ENCODE results near the gene SLC22A23.
A peak's percentile ranks its signal among the peaks of the same experiment; 100 is the strongest.

SLC22A23 gene

GRCh38 chr6:3329393-3330051 lies 127.3 kb downstream of the SLC22A23 start:
- DNase-seq: no peak

DNA sequence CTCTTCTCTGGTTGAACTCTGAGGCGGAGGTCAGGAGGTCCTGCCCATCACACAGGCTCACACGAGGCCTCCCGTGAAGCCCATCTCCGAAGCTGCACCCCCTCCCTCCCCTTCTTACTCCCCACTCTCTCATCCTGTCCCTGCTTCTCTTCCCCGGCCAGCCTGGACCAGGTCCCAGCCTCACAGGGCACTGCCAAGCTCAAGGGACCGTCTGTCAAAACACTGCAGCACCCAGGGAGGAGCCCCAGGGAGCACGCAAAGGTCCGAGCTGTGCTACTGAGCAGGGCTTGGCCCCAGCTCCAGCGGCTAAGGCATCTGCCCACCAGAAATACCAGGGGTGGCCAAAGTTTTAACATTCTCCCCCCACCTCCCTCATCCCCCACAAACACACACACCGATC lies 128.1 kb downstream of the SLC22A23 start:
- no peak for DNase-seq

DNA sequence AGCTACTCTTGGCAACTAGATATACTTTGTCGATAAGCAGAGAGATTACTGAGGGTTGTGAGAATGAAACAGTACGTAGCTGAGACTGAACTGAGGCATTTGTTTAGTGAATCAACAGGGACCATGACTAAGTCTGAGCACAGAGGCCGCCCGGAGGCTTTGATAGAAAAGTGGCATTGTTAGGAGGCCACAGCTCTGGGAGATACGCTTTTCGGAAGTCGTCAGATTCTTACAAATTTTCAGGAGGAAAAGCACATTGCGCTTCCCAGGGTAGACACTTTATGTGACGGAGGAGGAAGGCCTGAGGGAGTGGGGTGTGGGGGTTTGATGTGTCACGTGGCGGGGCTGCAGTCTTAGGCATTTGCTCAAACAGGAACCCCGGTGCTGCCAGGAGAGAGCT lies 128.7 kb downstream of the SLC22A23 start:
- DNase-seq: no peak

- no peak for DNase-seq
These were observed 129.4 kb downstream of the SLC22A23 start for GRCh38 chr6:3327403-3327802.

DNA sequence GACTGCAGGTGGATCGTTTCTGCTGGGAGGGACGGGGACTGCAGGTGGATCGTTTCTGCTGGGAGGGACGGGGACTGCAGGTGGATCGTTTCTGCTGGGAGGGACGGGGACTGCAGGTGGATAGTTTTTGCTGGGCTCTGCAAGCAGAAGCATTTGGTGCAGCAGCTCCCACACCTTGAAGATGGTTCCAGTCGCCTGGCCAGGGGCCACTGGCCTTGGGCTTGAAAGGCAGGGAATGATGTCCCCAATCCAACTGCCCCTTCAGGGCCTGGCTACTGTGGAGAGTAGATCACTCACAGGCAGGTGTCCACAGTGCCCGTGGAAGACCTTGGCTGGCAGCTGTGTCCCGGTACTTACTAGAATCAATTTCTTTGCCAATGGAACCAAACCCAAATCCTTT lies 129.9 kb downstream of the SLC22A23 start:
- no peak for DNase-seq

DNA sequence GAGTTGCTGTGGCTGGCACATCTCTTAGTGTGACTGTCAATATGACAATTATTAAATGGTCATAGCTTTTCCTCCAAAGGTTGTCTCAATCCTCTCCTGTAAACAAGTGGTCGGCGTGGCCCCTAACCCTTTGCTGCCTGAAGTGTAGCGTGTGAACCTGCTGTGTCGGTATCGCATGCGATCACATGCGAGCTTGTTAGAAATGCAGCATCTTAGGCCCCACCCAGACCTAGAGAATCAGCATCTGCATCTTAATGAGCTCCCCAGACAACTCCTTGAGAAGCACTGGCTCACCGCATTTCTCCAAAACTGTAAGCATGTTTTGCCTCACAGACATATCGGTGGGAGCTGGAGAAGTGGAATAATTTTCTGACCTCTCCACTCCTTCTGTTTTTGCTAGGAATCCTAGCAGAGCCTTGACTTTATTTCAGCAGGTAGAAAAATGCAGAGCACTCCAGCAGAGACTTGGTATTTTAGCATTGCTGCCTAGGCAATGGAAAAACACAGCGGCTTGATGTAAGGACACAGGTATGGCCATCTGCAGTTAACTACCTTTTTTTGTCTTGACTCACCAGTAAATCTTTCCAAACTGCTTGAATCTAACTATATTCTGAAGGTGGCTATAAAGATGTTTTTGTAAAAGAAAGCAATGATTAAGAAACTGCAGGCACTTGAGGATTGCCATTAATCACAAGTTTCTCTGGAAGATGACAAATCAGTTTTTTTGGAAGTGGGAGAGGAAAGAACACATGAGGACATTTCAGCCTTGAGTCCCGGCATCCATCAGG lies 130.5 kb downstream of the SLC22A23 start:
- DNase-seq: no peak

DNA sequence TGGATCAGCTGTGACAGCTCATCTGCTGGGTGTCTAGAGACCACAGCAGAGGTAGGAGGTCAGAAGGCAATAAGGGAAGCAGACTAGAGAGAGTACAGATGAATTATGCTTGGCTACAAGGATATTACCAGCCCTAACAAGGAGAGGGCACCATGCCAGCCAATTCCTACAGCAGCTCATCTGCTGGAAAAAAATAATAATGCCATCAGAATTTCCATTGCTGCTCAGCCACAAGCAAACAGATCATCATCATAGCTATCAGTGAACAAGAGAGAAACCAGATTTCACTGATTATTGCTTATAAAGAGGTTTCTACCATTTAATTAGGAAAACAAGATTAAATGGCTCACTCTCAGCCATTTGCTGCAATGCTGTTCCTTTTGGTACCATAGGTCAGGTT lies 131.6 kb downstream of the SLC22A23 start:
- DNase-seq: no peak

- no peak for DNase-seq
These were observed 132.4 kb downstream of the SLC22A23 start for GRCh38 chr6:3324262-3324942.

GRCh38 chr6:3323696-3324261 lies 133.1 kb downstream of the SLC22A23 start:
- DNase-seq: no peak

DNA sequence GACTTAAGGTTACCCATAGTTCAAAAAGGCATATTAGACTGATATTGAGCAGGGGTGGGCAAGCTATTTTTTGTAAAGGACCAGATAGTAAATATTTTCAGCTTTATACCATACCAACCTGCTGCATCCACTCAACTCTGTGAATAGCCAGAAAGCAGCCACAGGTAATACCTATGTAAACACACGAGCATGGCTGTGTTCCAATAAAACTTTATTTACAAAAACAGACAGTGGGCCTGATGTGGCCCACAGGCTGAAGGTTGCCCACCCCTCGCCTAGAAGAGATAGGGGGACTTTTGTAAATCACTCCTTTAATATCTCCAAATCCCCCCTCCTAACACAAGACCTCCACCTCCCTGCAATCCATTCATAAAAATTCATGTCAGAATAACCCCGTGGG lies 133.7 kb downstream of the SLC22A23 start:
- no peak for DNase-seq

DNA sequence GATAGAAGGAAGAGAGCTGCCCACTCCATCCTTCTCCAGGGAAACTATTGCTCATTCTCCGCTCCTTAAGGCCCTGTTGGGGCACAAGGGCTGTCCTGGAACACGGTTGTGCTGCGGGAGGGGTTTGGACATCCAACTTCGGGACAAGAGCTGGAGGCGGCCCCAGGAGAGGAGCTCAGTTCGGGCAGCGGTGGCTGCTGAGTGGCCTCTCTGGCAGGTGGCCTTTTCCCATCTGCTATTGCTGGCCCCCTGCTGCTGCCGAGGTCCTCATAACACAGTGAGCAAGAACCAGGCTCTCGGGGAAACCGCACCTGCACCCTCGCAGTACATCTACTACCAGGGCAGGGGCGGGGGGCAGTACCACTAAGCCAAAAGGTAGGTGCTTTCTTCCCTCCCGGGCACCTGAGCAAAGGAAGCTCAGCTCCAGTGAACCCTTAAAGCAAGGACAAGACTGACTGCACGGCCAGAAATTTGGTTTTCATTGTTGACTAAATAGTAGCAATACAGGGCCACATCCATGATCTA lies 134.4 kb downstream of the SLC22A23 start:
- no peak for DNase-seq

DNA sequence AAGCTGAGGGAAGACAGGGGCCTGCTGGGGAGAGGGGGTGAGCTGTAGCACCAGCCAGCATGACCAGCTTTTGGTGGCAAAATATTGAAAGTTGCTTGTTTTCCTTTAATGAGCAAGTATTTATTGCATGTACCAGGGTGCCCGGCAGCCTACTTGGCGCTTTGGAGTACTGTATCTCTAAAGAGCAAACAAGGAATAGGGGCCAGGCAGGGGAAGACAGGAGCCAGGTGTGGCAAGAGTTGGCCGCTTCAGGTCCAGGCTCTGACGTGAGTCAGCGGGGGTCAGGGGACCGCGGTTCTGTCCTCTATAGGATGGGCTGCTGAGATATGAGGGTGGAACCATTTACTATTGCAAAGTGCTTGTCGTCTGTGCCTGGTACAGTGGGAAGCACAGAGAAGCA lies 135.0 kb downstream of the SLC22A23 start:
- no peak for DNase-seq

DNA sequence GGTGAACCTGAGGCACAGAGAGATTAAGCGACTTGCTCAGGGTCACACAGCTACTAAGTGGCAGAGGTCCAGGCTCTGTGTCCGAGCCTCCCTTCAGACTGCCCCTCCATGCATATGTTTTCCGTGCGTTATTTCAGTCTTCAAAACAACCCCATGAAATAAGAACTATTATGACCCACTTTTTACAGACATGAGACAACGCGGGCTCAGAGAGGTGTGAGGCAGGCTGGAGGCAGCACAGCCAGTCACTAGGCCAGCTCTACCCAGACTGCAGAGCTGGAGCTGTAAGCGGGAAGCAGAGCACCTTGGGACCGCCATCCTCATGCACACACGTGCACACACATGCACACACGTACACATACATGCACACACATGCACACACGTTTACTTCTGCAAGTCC lies 135.8 kb downstream of the SLC22A23 start:
- DNase-seq: no peak

DNA sequence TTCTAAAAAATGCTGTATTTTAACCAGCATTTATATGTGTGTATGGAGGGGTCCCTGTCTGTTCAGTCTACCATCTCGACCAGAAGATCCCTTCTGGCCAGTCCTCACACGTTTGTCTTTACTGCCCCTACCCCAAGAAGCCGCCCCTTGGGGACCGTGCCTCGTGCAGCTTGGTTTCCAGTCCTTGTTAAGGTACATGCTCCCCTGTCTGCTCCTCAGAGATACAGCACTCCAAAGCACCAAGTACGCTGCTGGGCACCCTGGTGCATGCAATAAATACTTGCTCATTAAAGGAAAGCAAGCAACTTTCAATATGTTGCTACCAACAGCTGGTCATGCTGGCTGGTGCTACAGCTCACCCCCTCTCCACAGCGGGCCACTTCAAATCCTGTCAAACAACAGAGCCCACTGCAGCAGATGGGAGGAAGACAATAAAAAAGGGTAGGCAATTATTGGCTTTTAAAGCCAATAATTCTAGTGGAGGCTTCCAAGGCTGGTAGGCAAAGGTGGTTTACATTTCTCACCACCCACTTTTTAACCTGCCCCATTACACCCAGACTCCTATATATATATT lies 136.5 kb downstream of the SLC22A23 start:
- DNase-seq: no peak

DNA sequence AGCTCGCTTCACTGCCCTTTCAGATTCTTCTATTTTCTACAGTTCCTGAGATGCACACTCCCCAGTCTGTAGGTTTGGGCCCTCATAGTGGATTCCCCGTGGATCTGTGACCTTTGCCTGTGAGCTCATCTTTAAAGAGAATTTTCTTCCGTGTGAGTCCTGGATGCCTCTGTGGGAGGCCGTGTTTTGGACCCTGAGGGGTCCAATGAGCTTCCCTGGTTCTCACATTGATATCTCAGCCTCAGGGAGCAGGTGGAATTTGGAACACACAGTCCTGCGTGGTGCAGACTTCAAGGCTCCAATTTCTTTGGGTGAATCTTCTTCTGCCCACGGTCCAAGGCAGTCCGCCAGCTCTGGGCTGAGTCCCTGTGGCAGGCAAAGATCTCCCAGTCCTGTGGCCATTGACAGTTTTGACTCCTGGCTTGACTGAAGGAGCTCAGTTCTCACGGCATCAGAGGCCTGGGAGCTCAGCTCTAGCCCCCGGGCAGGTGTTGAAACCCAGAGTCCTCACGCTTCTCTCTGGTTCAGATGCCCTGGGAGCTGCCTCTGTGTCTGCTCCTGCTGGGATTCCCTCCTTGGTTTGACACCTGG lies 137.1 kb downstream of the SLC22A23 start:
- no peak for DNase-seq

DNA sequence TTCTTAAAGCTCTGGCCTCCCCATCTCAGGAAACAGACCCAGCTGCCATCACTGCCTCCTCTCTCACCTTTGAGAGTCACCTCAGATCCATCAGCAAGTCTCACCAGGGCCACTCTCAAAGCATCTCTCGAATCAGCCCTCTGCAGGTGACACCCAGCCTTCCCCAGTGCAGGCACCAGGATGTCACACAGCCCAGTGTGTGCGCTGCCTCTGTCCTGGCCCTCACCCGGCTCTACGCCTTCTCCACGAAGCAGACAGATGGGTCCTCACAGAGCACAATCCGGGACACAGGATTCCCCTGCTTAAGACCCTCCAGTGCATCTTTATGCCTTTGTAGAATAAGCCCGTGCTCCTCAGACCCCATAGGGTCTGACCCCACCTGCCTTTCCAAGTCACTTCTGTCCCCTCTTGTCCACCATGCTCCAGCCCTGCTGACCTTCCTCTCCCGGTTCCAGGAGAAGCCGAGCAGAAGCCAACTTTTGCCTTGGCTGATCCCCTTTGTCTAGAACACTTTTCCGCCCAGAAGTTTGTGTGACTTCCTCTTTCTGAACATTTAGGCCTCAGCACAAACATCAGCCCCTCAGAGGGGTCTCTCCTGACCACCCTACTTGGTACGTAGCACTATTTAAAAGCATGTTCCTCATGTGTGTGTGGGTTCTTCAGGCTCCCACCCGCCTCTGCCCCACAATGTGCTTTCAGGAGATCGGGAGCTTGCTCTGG lies 137.9 kb downstream of the SLC22A23 start:
- DNase-seq: no peak

DNA sequence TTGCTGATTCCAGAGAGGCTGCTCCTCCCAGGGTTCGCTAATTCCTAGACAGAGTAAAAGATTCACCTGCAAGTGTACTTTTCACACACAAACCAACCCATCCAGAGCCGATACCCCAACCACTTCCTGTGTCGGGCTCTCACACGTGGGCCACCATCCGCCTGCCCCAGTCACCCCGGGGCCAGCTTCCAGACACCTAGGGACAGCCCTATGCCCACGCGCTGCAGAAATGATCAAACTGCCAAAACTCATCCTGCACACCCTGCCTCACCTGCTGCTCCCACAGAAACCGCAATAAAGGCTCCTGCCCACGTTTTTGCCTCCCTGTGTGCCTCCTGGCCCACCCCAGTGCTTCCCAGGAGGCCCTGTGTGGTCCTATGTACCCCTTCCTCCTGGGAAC lies 138.6 kb downstream of the SLC22A23 start:
- DNase-seq: peak in 2 of 4 experiments; percentile 12 to 34

DNA sequence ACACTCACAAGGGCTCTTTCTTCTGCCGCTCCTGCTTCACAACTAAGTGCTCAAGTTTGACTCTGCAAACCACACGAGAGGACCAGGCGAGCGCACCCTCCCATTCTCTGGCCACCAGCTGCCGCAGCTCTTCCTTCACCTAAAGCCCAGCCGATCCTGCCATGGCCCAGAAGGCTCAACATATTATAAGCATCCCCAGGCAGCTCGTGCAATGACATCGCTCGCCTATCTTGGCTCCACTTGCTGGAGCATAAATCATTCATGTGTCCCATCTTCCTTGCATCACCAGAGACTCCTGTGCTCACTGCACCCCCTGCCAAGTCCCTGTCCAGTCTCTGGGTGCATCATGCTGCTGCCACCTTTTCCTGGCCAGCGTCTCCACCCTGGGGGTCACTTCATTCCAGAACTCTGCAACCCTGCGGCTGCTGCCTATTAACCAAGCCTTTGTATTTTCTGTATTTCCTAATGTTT lies 139.1 kb downstream of the SLC22A23 start:
- no peak for DNase-seq

DNA sequence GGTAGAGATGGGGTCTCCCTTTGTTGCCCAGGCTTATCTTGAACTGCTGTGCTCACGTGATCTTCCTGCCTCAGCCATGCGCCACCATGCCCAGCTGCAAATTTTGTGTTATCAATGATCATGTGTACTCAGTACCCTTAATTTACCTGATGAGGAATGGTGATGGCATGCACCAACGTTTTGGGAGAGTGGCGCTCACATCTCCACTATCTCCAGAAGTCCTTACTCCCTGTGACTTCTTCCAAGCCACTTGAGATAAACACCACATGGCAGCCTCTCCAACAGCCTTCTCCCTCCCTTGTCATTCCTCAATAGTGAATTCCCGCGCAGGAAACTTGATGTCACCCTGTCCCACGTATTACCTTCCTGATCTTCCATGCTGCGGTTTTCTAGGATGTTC lies 140.0 kb downstream of the SLC22A23 start:
- no peak for DNase-seq

DNA sequence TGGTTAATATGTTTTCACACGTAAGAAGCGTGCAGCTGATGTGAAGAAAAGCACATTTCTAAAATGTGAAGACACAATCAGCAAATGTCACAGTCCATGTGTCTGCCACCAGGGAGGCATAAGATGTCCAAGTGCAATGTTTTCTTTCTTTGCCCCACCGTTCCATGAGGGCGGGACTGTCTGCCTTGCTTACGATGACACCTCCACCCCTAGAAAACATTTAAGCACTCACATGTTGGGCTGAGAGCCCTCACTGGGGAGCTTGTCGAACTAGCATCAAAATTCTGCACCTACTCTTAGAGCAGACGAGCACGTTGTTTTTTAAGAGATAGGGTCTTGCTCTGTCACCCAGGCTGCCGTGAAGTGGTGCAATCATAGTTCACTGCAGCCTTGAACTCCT lies 140.5 kb downstream of the SLC22A23 start:
- DNase-seq: no peak

DNA sequence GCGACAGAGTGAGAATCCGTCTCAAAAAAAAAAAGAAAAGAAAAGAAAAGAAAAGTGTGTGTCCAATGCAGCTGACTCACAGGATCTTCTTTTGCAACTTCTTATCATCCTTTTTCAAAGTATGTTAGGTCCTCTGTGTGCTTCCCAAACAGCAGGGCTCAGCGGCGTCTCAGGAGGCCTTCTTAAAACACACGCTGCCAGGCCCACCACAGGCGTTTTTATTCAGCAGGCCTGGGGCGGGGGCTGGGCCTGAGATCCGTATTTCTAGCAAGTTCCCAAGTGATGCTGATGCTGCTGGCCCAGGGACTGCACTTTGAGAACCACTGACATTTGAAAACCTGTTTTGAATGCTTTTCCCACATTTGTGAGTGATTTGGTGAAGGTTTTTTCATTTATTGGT lies 141.0 kb downstream of the SLC22A23 start:
- no peak for DNase-seq

Data from activated CD4-positive, CD25-positive, alpha-beta regulatory T cell (primary cell).